Stimulated activated CD4-positive, alpha-beta T cell treated with anti-CD3 and anti-CD28 coated beads, Interleukin-15, amount 100 ng/mL, for 1 hour (primary cell): ENCODE data around the gene RPS6KA2.
"Not testable (repeated sequence)": the region's sequence is repeated elsewhere in the genome, so short reads cannot be mapped to it uniquely, and the experiment has no call there.

Experiments used
- DNase-seq, 2 donors: peaks; one replicate each; pipeline ENCODE4 v3.0.0-alpha.2; 2020; ENCODE audit warnings: low read depth in 1 of 2, low spot score in 1 of 2

The RPS6KA2 gene

GRCh38 chr6:166636191-166636933, 9.3 kb upstream of the RPS6KA2 start:
- no peak for DNase-seq

- DNase-seq: no peak
These were observed 8.2 kb upstream of the RPS6KA2 start for GRCh38 chr6:166635013-166635970.

- not testable (repeated sequence) for DNase-seq
These were observed 7.5 kb upstream of the RPS6KA2 start for GRCh38 chr6:166634581-166634980.

- DNase-seq: no peak
These were observed 6.9 kb upstream of the RPS6KA2 start for GRCh38 chr6:166633732-166634535.

- DNase-seq: no peak
These were observed 5.7 kb upstream of the RPS6KA2 start for GRCh38 chr6:166632731-166633130.

GRCh38 chr6:166630462-166630861, 3.4 kb upstream of the RPS6KA2 start:
- DNase-seq: no peak

GRCh38 chr6:166629628-166630027, 2.6 kb upstream of the RPS6KA2 start:
- no peak for DNase-seq

- DNase-seq: peak; percentile 32 to 33
These were observed 1.1 kb upstream of the RPS6KA2 start for GRCh38 chr6:166627875-166628801.

- DNase-seq: peak in 1 of 2 donors; percentile 17
These were observed 646 bp downstream of the RPS6KA2 start for GRCh38 chr6:166626177-166627032.

GRCh38 chr6:166625356-166625755, 1.7 kb downstream of the RPS6KA2 start:
- DNase-seq: no peak

- DNase-seq: no peak
These were observed 2.8 kb downstream of the RPS6KA2 start for GRCh38 chr6:166624275-166624674.

GRCh38 chr6:166623318-166623717, 3.7 kb downstream of the RPS6KA2 start:
- no peak for DNase-seq

GRCh38 chr6:166621114-166621540, 5.9 kb downstream of the RPS6KA2 start:
- no peak for DNase-seq

GRCh38 chr6:166620478-166621113, 6.5 kb downstream of the RPS6KA2 start:
- no peak for DNase-seq

GRCh38 chr6:166619912-166620311, 7.1 kb downstream of the RPS6KA2 start:
- DNase-seq: no peak

- no peak for DNase-seq
These were observed 7.9 kb downstream of the RPS6KA2 start for GRCh38 chr6:166618866-166619761.

GRCh38 chr6:166618251-166618650, 8.8 kb downstream of the RPS6KA2 start:
- no peak for DNase-seq

GRCh38 chr6:166617359-166617758, 9.7 kb downstream of the RPS6KA2 start:
- no peak for DNase-seq
